ENCODE data around the gene TNK1. TPM values are rescaled to one million over a fixed set of nuclear protein-coding genes. Genes with fewer than 3 reads are reported as not detected.
A peak's percentile ranks its signal among the peaks of the same experiment; 100 is the strongest.

Gene TNK1
- total RNA-seq, 1 experiment from 2014 or later: 16.8 TPM

- Histone ChIP-seq H4K20me1 (ENCODE audit: insufficient read depth) (no peaks in the 10 kb centered on the region), H3K36me3 (ENCODE audit: control insufficient read depth in 1 of 2, insufficient read depth in 2 of 2, low read length in 2 of 2) (peaks cover 0 to 12% of the 10 kb centered on the region in 2 experiments; a peak in 2 of 4 replicates), H2AFZ (ENCODE audit: low read depth, low read length, poor library complexity, severe bottlenecking) (no peak overlapping the region), H3K9me3 (ENCODE audit: control insufficient read depth in 1 of 2, insufficient read depth in 1 of 2, low read depth in 1 of 2, low read length in 2 of 2) (0 out of 4 replicates have a peak, but pooled peaks cover 0 to 7% of the 10 kb centered on the region in 2 experiments), H3K27me3 (ENCODE audit: insufficient read depth, low read length) (no peaks in the 10 kb centered on the region), H3K4me1 (ENCODE audit: control insufficient read depth in 1 of 2, insufficient read depth in 2 of 2, low read length in 2 of 2) (peaks cover 8 to 26% of the 10 kb centered on the region in 2 experiments; a peak in 3 of 4 replicates), H3K79me2 (ENCODE audit: insufficient read depth, low read length) (peaks cover 8% of the 10 kb centered on the region; the same call in 1 of the 2 replicates), H3K9me2 (ENCODE audit: insufficient read depth) (no peaks in the 10 kb centered on the region), H3K27ac (ENCODE audit: low read depth, low read length) (no peak overlapping the region), H3K4me3 (replicated peaks in 1 of 2; ENCODE audit: low read depth in 1 of 2, low read length in 2 of 2) (no peak overlapping the region), H3K4me2 (ENCODE audit: low read length) (no peak overlapping the region), H3K9ac (ENCODE audit: low read length) (no peak overlapping the region)
- ChIA-PET RAD21 (ENCODE audit: low non-redundant PET in 1 of 2, low total read pairs in 2 of 2, uncharacterized antibody in 2 of 2, unreplicated experiment in 2 of 2) (no interaction called here), CTCF (no interaction called here), POLR2A (no interaction called here)
- TF ChIP-seq MAX (IDR thresholded peaks at IDR 0.05) (no peak), JUND (IDR thresholded peaks at IDR 0.05) (no peak), POLR2AphosphoS5 (IDR thresholded peaks at IDR 0.05; ENCODE audit: low read depth, low read length) (peak; percentile 4; the same call in 1 of the 2 replicates), ZNF274 (IDR thresholded peaks at IDR 0.05; ENCODE audit: low read depth, low read length) (no peak)
- ATAC-seq: no peak
- DNase-seq (ENCODE audit: low read depth, low spot score): no peak
- BruUV-seq (replicated peaks): no TSS peak
- intact Hi-C loops (cut with micrococcal nuclease): no loop called here
Observed at GRCh38 chr17:7383742-7384488, 3.0 kb downstream of the TNK1 start.

DNA sequence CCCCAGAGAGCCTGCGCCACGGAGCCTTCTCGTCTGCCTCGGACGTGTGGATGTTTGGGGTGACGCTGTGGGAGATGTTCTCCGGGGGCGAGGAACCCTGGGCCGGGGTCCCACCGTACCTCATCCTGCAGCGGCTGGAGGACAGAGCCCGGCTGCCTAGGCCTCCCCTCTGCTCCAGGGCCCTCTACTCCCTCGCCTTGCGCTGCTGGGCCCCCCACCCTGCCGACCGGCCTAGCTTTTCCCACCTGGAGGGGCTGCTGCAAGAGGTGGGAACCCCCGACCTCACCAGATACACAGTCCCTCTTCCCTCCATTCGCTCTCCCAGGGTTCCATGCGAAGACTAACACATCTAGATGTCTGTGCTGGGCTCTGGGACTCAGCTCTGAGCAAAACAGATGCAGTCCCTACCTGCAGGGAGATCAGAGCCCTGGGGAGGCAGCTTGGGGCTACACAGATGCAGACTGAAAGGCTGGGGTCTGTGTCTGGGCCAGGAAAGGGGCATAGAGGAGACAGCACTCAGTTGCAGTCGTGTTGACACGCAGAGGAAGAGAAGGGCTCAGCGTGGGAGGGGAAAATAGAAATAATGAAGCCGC is 3.7 kb downstream of the TNK1 start:
- Histone ChIP-seq H3K9ac (ENCODE audit: low read length) (no peak overlapping the region), H3K9me3 (ENCODE audit: control insufficient read depth in 1 of 2, insufficient read depth in 1 of 2, low read depth in 1 of 2, low read length in 2 of 2) (0 out of 4 replicates have a peak, but pooled peaks cover 0 to 2% of the 10 kb centered on the region in 2 experiments), H3K4me2 (ENCODE audit: low read length) (no peak overlapping the region), H4K20me1 (ENCODE audit: insufficient read depth) (no peaks in the 10 kb centered on the region), H3K27me3 (ENCODE audit: insufficient read depth, low read length) (no peaks in the 10 kb centered on the region), H3K4me1 (ENCODE audit: control insufficient read depth in 1 of 2, insufficient read depth in 2 of 2, low read length in 2 of 2) (peaks cover 8 to 26% of the 10 kb centered on the region in 2 experiments; a peak in 3 of 4 replicates), H2AFZ (ENCODE audit: low read depth, low read length, poor library complexity, severe bottlenecking) (no peak overlapping the region), H3K9me2 (ENCODE audit: insufficient read depth) (no peaks in the 10 kb centered on the region), H3K27ac (ENCODE audit: low read depth, low read length) (no peak overlapping the region), H3K79me2 (ENCODE audit: insufficient read depth, low read length) (peaks cover 8% of the 10 kb centered on the region; the same call in 1 of the 2 replicates), H3K4me3 (replicated peaks in 1 of 2; ENCODE audit: low read depth in 1 of 2, low read length in 2 of 2) (no peak overlapping the region), H3K36me3 (ENCODE audit: control insufficient read depth in 1 of 2, insufficient read depth in 2 of 2, low read length in 2 of 2) (peaks cover 3 to 18% of the 10 kb centered on the region in 2 experiments; a peak in 2 of 4 replicates)
- no peak for DNase-seq (ENCODE audit: low read depth, low spot score)
- intact Hi-C loops (cut with micrococcal nuclease): no loop called here
- ChIA-PET POLR2A (interaction anchor here (1.6 kb wide), 1 partner anchor 8 kb away, joined by 3 read pairs; no protein-coding TSS in a partner anchor), CTCF (no interaction called here), RAD21 (ENCODE audit: low non-redundant PET in 1 of 2, low total read pairs in 2 of 2, uncharacterized antibody in 2 of 2, unreplicated experiment in 2 of 2) (no interaction called here)
- BruUV-seq (replicated peaks): no TSS peak
- ATAC-seq: no peak
- no peak for TF ChIP-seq ELF1 (IDR thresholded peaks at IDR 0.05; ENCODE audit: borderline replicate concordance, low read depth)
- no peak for TF ChIP-seq ZNF274 (IDR thresholded peaks at IDR 0.05; ENCODE audit: low read depth, low read length)
- TF ChIP-seq EZH2 (IDR thresholded peaks at IDR 0.05): no peak
- no peak for TF ChIP-seq FOSL1 (IDR thresholded peaks at IDR 0.05; ENCODE audit: low read depth)
- no peak for TF ChIP-seq ZFX (IDR thresholded peaks at IDR 0.05)
- TF ChIP-seq RAD21 (IDR thresholded peaks at IDR 0.05; ENCODE audit: low read depth): no peak
- no peak for TF ChIP-seq JUND (IDR thresholded peaks at IDR 0.05)
- TF ChIP-seq EGR1 (IDR thresholded peaks at IDR 0.05; ENCODE audit: low read depth): no peak
- TF ChIP-seq, protein P1, sequence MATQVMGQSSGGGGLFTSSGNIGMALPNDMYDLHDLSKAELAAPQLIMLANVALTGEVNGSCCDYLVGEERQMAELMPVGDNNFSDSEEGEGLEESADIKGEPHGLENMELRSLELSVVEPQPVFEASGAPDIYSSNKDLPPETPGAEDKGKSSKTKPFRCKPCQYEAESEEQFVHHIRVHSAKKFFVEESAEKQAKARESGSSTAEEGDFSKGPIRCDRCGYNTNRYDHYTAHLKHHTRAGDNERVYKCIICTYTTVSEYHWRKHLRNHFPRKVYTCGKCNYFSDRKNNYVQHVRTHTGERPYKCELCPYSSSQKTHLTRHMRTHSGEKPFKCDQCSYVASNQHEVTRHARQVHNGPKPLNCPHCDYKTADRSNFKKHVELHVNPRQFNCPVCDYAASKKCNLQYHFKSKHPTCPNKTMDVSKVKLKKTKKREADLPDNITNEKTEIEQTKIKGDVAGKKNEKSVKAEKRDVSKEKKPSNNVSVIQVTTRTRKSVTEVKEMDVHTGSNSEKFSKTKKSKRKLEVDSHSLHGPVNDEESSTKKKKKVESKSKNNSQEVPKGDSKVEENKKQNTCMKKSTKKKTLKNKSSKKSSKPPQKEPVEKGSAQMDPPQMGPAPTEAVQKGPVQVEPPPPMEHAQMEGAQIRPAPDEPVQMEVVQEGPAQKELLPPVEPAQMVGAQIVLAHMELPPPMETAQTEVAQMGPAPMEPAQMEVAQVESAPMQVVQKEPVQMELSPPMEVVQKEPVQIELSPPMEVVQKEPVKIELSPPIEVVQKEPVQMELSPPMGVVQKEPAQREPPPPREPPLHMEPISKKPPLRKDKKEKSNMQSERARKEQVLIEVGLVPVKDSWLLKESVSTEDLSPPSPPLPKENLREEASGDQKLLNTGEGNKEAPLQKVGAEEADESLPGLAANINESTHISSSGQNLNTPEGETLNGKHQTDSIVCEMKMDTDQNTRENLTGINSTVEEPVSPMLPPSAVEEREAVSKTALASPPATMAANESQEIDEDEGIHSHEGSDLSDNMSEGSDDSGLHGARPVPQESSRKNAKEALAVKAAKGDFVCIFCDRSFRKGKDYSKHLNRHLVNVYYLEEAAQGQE (IDR thresholded peaks at IDR 0.05; ENCODE audit: low read depth): no peak
- TF ChIP-seq POLR2AphosphoS5 (IDR thresholded peaks at IDR 0.05; ENCODE audit: low read depth, low read length): no peak
- no peak for TF ChIP-seq MAX (IDR thresholded peaks at IDR 0.05)
- no peak for TF ChIP-seq CTCF (IDR thresholded peaks at IDR 0.05 in 2 of 3, conservative IDR thresholded peaks at IDR 0.05 in 1 of 3; ENCODE audit: borderline replicate concordance in 1 of 3, insufficient read depth in 1 of 3, low read depth in 2 of 3, low read length in 2 of 3)

Data from HCT116 (cell line).